HG03196 (cell line): ENCODE data around the gene SLC35E2B.
A peak's percentile ranks its signal among the peaks of the same experiment; 100 is the strongest.
"Not testable (repeated sequence)": the region's sequence is repeated elsewhere in the genome, so short reads cannot be mapped to it uniquely, and the experiment has no call there.

Experiments
- ATAC-seq: cut with Tn5 transposase; IDR thresholded peaks from one replicate; pipeline ENCODE4 v1.9.1; 2021; ENCODE audit not compliant: unreplicated experiment

The SLC35E2B gene

DNA sequence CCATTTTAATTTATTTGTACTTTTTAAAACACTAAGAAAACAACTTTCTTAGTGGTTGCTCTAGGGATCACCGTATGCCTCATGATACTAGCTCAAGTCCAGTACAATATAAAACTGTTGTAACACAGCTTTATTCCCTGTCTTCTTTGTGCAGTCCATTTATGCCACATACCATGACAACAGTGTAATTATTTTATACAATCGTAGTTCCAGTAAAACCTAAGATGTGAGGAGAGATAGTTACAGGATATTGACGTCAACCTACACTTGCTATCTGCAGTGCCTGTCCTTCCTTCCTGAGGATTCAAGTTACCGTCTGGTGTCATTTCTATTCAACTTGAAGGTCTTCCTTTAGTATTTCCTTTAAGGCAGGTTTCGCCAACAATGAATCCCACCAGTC lies 46.3 kb downstream of the SLC35E2B start:
- not testable (repeated sequence) for ATAC-seq

DNA sequence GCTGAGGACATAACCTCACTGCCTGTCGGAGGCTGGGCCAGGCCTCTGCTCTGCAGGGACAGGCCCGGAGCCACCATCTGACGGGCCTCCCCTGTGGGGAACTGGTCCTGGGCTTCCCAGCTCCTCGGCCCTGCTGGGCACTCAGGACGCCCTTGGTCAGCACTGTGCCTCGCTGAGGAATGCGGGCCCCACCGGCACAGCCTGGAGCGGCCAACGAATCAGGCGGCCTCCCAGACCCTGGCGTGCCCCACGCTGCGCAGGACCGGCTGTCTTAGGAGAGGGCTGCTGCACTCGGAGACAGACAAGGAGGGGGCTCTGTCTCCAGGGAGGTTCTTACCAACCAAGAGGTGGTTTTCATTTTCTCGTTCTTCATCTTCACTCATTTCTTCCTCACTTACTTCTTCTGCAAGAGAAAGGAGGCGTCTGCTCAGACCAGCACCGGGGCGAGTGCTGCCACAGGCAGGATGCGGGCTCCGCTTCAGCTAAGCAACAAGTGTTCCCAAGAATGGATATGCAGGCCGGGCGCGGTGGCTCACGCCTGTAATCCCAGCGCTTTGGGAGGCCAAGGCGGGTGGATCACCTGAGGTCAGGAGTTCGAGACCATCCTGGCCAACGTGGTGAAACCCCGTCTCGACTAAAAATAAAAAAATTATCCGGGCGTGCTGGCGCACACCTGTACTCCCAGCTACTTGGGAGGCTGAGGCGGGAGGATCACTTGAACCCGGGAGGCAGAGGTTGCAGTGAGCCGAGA lies 51.7 kb downstream of the SLC35E2B start:
- not testable (repeated sequence) for ATAC-seq

DNA sequence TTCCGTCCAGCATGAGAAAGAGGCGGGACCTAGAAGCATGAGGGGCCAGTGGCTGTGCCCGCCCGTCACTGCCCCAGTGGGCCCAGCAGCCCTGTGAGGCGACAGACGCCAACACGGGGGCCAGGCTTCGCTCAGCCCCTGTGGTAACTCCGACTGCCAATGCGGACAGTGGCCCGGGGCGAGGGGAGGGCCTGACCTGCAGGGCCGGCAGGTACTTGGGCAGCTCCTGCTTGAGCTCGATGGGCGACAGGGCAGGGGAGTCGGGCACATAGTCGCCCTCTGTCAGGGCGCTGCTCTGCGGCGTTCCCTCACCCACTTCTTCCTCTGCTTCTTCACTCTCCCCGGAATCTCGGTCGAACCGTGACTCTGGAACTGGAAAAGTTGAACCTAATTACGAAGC lies 52.5 kb downstream of the SLC35E2B start:
- ATAC-seq, result not testable (repeated sequence)

DNA sequence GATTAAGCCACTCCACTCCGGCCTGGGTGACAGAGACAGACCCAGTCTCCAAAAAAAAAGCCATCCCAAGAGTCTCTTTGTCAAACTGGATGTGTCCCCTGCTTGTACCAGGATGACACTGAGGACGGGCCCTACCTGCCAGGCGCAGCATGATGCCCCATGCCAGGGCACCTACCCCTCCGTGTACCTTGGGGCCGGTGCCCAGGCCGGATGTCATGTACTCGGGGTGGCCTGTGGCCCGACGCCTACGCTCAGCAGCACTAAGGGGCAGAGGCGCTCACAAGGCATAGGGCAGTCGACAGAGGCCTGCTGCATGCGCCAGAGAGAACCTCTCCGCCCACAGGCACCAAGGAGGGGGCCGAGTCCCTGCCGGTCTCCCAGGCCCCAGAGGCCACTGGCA lies 53.2 kb downstream of the SLC35E2B start:
- ATAC-seq, result not testable (repeated sequence)

DNA sequence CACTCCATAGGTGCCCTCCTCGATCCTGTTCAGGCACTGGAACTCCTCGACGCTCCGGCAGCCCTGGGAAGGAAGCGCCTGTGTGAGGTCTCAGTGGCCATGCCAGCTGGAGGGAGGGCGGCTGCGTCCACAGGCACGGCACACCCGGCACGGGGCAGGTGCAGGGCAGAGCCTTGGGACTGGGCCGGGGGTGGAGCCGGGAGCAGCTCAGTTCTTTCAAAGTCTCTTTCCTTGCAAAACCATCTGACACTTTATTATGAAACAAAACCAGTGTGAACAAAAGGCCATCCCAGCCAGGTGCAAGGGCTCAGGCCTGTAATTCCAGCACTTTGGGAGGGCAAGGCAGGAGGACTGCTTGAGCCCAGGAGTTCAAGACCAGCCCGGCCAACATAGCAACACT lies 54.1 kb downstream of the SLC35E2B start:
- not testable (repeated sequence) for ATAC-seq

DNA sequence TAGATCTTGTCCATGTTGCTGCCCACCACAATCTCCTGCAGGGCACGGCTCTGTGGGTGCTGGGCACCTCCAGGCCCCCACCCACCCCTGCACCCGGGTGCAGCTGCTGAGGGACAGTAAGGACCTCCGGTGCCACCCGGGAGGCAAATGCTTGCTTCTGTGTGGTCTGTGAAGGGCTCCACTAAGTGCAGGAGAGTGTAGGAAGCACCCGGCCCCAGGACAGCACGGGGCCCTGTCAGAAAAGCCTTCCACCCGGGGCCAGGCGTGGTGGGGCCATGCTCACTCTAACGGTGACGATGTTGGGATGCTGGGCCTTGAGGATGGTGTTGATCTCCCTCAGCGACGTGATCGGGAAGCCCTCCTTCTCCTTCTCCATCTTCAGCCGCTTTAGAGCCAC lies 55.1 kb downstream of the SLC35E2B start:
- not testable (repeated sequence) for ATAC-seq

DNA sequence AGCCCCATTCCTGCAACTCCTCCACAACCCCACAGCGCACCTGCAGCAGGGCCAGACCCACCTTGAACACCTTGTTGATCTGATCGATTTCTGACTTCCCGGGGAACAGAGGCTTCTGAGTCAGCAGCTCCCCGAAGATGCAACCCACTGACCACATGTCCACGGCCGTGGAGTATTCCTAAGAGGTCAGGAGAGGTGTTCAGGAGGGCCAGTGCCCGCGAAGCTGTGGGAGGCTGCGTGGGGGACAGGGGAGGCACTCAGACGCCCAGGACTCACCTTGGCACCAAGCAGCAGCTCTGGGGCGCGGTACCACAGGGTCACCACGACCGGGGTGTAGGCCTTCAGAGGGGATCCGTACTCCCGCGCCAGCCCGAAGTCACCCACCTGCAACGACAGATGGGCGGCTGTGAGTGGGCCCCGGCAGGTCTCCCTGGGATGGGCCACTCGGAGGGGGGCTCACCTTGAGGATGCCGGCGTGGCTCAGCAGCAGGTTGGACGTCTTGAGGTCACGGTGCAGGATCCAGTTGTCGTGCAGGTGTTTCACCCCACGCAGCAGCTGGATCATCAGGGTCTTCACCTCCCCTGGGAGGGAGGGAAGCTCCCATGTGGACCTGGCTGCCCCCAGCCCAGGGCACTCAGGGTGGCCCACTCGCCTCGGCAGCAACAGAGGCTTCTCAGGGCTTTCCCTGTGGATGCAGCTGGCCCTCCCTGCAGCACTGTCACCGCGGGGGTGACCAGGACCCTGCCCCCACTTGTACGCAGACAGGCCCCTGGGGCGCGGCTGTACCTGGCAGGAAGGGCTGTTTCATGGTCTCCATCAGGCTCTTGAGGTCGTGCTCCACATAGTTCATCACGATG lies 55.7 kb downstream of the SLC35E2B start:
- not testable (repeated sequence) for ATAC-seq

DNA sequence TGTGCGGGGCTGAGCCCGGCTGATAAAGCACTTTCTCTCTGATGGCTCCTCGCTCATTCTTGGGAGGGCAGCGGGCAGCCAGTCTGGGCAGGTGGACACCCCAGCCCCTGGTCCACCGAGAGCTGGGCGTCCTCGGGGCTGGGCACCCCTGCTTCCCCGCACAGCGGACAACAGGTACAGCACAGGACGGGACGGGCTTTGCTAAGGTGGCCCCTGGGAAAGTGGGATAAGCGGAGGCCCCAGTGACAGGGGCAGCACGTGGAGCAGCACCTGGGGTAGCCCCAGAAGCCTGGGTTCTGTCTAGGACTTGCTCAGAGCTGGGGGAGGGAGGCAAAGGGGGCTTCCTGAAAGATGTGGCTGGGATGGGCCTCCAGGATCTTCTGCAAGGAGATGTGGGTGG lies 58.0 kb downstream of the SLC35E2B start:
- ATAC-seq, result not testable (repeated sequence)

DNA sequence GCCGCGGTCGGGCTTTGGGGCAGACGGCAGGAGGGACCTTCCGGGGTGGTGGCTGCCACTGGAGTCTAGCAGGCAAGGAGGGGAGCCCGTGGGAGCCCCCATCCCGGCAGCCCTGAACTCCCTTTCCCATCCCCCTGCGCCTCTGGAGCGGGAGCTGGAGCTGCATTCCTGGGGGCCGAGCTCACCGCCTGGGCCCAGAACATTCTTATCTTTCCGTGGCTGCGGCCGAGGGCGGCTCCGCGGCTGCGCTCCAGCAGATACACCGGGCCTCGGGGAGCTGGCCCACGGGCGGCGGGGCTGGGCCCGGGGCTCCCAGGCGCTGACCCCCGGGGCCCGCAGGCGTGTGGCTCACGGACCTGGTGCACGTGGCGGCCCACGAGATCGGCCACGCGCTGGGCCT lies 59.2 kb downstream of the SLC35E2B start:
- ATAC-seq, result not testable (repeated sequence)

DNA sequence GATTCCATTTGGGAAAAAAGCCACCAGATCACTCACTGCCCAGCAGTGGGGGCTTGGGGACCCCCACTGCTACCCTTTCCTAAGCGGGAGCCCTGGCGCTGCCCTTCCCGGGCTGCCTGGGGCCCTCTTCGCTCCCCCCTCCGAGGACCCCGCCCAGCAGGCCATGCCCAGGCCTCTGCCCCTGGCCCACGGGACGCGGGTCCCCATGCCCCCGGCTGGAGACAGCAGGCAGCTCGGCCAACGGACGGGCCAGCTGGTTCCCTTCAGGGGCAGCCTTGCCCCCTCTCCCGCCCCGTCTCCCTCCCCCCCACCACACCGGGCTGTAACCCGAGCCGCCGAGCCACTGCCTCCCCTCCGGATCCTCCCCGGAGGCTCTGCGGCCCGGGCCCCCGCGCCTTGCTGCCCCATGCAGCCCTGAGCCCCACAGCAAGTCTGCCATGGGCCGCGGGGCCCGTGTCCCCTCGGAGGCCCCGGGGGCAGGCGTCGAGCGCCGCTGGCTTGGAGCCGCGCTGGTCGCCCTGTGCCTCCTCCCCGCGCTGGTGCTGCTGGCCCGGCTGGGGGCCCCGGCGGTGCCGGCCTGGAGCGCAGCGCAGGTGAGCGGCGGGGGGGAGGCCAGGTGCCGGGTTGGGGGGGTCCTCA lies 60.7 kb downstream of the SLC35E2B start, which contains the start of gene MMP23B:
MMP23B (plus strand) TSS at position 392 of the 639 bp plus-strand sequence; CDS start at position 438, 46 bp downstream.
- ATAC-seq, result no peak

DNA sequence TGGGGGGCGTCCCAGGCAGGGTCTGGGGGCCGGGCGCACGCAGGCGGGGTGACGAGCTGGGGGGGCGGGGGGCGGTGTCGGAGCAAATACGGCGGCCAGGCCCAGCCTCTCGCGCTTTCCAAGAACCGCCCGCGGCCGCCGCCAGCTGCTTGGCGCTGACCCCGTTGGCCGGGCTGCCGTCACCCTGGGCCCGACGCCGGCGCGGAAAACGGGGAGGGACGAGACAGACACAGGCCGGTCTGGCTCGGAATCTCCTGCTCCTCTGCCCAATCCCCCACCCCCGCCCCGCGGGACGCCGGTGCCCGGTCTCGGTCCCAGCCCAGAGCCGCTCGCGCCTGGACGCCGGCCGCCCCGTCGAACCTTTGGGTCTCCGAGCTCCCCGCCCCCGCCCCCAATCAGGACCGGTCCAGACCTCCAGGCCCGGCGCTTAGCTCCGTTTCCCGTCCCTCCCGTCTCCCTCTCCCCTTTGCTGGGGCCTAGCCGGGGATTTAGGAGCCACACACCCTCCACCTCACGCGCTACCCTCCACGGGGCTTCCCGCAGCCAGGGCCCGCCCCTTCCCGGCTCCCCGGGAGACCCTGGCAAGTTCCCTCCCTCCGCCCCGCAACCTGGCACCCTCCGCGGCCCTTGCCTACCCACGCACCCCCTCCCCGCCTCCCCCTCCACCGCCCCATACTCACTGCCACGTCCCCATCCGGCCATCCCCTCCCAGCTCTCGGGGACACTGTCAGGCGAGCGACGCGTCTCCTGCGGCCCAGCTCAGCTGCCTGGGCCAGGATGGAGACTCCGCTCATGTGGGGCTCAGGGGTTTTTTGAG lies 61.4 kb downstream of the SLC35E2B start:
- ATAC-seq, result no peak

DNA sequence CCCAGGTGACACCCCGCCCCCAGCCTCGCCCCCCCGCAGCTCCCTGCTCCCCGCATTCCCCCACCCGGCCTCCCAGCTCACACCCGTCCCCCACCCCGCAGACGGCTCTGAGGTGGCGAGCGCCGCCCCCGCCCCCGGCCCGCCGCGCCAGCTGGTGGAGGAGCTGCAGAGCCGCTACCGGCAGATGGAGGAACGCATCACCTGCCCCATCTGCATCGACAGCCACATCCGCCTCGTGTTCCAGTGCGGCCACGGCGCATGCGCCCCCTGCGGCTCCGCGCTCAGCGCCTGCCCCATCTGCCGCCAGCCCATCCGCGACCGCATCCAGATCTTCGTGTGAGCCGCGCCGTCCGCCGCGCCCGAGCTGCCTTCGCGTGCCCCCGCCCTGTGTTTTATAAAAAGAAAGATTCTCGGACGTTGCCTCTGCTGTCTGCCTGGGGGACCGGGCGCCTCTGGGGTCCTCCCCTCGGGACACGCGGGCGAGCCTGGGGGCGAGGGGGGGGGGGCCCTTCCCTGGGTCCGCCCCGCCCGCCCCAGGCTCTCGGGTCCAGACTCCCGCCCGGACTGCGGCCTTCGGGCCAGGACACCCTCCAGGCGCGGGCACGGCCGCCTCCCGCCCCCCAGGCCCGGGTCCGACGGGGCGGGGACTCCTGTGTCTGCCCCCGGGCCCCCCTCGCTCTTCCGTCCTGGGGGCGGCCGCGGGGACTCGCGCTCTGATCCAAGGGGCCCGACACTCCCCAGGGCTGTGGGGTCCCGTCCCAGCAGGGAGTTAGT lies 62.2 kb downstream of the SLC35E2B start:
- peak; percentile 60 for ATAC-seq

DNA sequence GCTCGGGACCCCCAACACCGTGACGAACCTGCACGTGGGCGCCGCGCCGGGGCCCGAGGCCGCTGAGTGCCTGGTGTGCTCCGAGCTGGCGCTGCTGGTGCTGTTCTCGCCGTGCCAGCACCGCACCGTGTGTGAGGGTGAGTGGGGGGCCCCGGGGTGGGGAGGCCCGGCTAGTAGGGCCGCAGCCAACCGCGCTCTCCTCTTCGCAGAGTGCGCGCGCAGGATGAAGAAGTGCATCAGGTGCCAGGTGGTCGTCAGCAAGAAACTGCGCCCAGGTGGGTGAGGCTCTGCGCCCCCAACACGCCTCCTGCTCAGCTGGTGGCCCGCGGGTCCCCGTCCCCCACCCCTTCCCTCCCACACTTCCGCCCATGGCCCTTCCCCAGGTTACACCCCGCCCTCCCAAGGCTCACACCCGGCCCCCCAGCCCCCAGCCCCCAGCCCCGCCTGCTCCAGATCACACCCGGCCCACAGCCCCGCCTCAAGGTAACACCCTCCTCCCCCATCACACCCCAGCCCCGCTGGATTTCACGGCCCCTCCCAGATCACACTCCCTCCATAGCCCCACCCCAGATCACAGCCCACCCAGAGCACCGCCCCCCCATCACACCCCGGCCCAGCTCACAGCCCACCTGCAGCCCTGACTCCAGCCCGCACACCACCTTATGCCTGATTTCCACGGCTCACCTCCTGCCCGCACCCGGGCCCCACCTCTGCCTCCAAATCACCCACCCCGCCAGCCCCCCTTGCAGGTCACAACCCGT lies 63.0 kb downstream of the SLC35E2B start:
- ATAC-seq, result no peak

DNA sequence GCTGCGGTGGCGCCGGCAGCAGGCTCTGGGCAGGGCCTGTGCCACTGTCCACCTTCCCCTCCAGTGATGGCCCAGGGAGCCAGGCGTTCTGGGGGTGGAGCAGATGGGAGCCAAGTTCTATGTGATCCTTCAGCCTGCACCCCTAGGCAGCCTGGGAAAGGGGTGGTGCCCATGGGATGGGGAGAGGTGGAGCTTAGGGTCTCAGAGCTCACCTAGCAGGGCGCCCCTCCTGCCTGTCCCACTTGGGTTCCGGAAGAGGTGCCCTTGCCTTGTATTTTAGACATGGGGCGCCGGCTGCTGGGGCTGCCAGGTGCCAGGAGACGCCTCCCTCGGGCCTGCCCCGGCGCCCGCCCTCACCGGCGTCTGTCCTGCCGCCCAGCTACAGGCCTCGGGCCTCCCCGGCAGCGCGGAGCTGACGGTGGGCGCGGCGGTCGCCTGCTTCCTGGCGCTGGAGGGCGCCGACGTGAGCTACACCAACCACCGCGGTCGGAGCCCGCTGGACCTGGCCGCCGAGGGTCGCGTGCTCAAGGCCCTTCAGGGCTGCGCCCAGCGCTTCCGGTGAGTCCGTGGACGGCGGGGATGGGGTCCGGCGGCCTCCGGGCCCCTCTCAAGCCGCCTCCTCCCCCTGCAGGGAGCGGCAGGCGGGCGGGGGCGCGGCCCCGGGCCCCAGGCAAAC lies 63.7 kb downstream of the SLC35E2B start:
- no peak for ATAC-seq

DNA sequence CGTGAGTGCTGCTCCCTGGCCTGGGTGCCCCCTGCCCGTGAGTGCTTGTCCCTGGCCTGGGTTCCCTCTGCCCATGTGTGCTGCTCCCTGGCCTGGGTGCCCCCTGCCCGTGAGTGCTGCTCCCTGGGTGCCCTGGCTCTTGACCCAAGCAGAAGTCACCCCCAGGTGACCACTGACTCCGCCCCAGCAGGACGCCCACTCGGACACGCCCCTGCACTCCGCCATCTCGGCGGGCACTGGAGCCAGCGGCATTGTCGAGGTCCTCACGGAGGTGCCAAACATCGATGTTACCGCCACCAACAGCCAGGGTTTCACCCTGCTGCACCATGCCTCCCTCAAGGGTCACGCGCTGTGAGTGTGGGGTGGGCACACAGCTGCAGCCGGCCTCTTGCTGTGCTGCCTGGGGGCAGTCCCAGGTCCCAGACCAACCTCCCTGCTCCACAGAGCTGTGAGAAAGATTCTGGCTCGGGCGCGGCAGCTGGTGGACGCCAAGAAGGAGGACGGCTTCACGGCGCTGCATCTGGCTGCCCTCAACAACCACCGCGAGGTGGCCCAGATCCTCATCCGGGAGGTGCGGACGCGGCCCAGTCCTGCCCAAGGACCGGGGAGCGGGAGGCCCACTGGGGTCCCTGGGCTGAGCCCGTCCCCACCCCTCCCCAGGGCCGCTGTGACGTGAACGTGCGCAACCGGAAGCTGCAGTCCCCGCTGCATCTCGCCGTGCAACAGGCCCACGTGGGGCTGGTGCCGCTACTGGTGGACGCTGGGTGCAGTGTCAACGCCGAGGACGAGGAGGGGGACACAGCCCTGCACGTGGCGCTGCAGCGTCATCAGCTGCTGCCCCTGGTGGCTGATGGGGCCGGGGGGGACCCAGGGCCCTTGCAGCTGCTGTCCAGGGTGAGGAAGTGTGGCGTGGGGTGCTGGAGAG lies 64.5 kb downstream of the SLC35E2B start:
- ATAC-seq, result no peak

DNA sequence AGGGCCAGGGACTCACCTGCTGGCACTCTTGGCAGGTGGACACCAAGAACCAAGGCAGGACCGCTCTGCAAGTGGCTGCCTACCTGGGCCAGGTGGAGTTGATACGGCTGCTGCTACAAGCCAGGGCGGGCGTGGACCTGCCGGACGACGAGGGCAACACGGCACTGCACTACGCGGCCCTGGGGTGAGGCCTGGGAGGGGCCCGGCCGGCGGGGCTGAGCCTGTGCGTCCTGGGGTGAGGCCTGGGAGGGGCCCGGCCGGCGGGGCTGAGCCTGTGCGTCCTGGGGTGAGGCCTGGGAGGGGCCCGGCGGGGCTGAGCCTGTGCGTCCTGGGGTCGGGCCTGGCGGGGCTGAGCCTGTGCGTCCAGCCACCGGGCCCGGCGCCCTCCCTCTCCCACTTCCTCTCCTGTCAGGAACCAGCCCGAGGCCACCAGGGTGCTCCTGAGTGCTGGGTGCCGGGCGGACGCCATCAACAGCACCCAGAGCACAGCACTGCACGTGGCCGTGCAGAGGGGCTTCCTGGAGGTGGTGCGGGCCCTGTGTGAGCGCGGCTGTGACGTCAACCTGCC lies 65.2 kb downstream of the SLC35E2B start:
- ATAC-seq, result no peak
